K562 (cell line): ENCODE data around the gene NR0B2. TPM values are rescaled to one million over a fixed set of nuclear protein-coding genes. Genes with fewer than 3 reads are reported as not detected.
A peak's percentile ranks its signal among the peaks of the same experiment; 100 is the strongest.

Source experiments
- BHLHE40 ChIP-seq: IDR thresholded peaks from 2 replicates; pipeline ENCODE4 v1.6.1; 2011; ENCODE audit warnings: low read length, improper control_type of control experiment
- CREM ChIP-seq: IDR thresholded peaks from 2 replicates; pipeline ENCODE4 v1.6.1; 2014; ENCODE audit warnings: antibody characterized with exemption, low read depth
- DPF2 ChIP-seq: fragments of 450-650 bp; IDR thresholded peaks from 2 replicates; pipeline ENCODE4 v1.6.1; 2016
- HSF4 ChIP-seq: fragments of 250-450 bp; sonication (Bioruptor Pico); IDR thresholded peaks from 2 replicates; pipeline ENCODE4 v2.1.2; 2022; ENCODE audit warnings: mild to moderate bottlenecking, moderate library complexity, borderline replicate concordance
- NR4A1 ChIP-seq, 2 experiments: fragments of 250-450 bp in 1 of 2; fragments of 450-650 bp in 1 of 2; sonication (Bioruptor Pico) in 1 of 2; IDR thresholded peaks; 2 replicates each; pipeline versions ENCODE4 v1.4.0 to v1.6.1; 2016 to 2020; ENCODE audit warnings: mild to moderate bottlenecking in 2 of 2, missing compliant biosample characterization in 1 of 2, missing genetic modification characterization in 1 of 2, moderate library complexity in 1 of 2
- PHF20 ChIP-seq: fragments of 450-650 bp; IDR thresholded peaks from 2 replicates; pipeline ENCODE4 v1.6.1; 2018; ENCODE audit not compliant: partially characterized antibody
- TAL1 ChIP-seq: fragments of 450-650 bp; IDR thresholded peaks from 2 replicates; pipeline ENCODE4 v1.6.1; 2016; ENCODE audit warnings: mild to moderate bottlenecking
- UBTF ChIP-seq, 2 experiments: IDR thresholded peaks; 2 replicates each; pipeline ENCODE4 v1.6.1; 2012; ENCODE audit warnings: improper control_type of control experiment in 2 of 2, low read depth in 2 of 2, low read length in 2 of 2, borderline replicate concordance in 1 of 2
- WHSC1 ChIP-seq: IDR thresholded peaks from one replicate; pipeline ENCODE4 v1.6.1; 2012; ENCODE audit warnings: low read length, control low read depth, inconsistent platforms
- ZEB2 ChIP-seq: fragments of 450-650 bp; IDR thresholded peaks from 2 replicates; pipeline ENCODE4 v1.6.1; 2016
- ZNF583 ChIP-seq: fragments of 250-450 bp; sonication (Bioruptor Pico); IDR thresholded peaks from 2 replicates; pipeline ENCODE4 v1.4.0; 2020
- ZNF695 ChIP-seq: fragments of 450-650 bp; formaldehyde crosslinking; IDR thresholded peaks from 2 replicates; pipeline ENCODE4 v1.4.0; 2020; ENCODE audit warnings: mild to moderate bottlenecking, moderate library complexity
- polyA plus RNA-seq, 8 experiments: library from polyadenylated mRNA; depleted of rRNA in 4 of 8; stranded (reverse) in 5 of 8; unstranded in 3 of 8; fragments of >200 nt; fragmentation: Nextera tagmentation in 2 of 8; fragmentation: Illumina TruSeq in 1 of 8; extraction: Ambion mirVana in 2 of 8; extraction: Trizol in 1 of 8; gene quantifications; 2 replicates each; pipeline versions ENCODE4 v1.2.1 to v1.2.3, GENCODE V29; 2011 to 2014; ENCODE audit warnings: inconsistent platforms in 1 of 8, missing spikeins in 1 of 8
- total RNA-seq, 7 experiments: library from RNA; depleted of rRNA in 6 of 7; stranded (reverse); fragments of >200 nt in 6 of 7; fragmentation: Illumina TruSeq in 2 of 7; extraction: Trizol in 2 of 7; gene quantifications; 2 replicates each; pipeline versions ENCODE4 v1.2.1 to v1.2.3, GENCODE V29; 2011 to 2021; ENCODE audit warnings: low replicate concordance in 1 of 7
- TF ChIP-seq, protein P1 (sequence below): fragments of 450-650 bp; IDR thresholded peaks from 2 replicates; pipeline ENCODE4 v1.6.1; 2016; ENCODE audit warnings: mild to moderate bottlenecking, moderate library complexity
- TF ChIP-seq, protein P2 (sequence below): sonication (generic); formaldehyde crosslinking; IDR thresholded peaks from 2 replicates; pipeline ENCODE4 v1.9.0; 2022; ENCODE audit warnings: mild to moderate bottlenecking, missing genetic modification reagents

The NR0B2 gene
- total and polyA plus RNA-seq, 9 of the 15 experiments (the other 6 are each of a cell fraction or from before 2014, with no cell fraction given) = not detected

GRCh38 chr1:26913754-26914619, at the start of gene NR0B2 (continued):
- TF ChIP-seq, protein P1, sequence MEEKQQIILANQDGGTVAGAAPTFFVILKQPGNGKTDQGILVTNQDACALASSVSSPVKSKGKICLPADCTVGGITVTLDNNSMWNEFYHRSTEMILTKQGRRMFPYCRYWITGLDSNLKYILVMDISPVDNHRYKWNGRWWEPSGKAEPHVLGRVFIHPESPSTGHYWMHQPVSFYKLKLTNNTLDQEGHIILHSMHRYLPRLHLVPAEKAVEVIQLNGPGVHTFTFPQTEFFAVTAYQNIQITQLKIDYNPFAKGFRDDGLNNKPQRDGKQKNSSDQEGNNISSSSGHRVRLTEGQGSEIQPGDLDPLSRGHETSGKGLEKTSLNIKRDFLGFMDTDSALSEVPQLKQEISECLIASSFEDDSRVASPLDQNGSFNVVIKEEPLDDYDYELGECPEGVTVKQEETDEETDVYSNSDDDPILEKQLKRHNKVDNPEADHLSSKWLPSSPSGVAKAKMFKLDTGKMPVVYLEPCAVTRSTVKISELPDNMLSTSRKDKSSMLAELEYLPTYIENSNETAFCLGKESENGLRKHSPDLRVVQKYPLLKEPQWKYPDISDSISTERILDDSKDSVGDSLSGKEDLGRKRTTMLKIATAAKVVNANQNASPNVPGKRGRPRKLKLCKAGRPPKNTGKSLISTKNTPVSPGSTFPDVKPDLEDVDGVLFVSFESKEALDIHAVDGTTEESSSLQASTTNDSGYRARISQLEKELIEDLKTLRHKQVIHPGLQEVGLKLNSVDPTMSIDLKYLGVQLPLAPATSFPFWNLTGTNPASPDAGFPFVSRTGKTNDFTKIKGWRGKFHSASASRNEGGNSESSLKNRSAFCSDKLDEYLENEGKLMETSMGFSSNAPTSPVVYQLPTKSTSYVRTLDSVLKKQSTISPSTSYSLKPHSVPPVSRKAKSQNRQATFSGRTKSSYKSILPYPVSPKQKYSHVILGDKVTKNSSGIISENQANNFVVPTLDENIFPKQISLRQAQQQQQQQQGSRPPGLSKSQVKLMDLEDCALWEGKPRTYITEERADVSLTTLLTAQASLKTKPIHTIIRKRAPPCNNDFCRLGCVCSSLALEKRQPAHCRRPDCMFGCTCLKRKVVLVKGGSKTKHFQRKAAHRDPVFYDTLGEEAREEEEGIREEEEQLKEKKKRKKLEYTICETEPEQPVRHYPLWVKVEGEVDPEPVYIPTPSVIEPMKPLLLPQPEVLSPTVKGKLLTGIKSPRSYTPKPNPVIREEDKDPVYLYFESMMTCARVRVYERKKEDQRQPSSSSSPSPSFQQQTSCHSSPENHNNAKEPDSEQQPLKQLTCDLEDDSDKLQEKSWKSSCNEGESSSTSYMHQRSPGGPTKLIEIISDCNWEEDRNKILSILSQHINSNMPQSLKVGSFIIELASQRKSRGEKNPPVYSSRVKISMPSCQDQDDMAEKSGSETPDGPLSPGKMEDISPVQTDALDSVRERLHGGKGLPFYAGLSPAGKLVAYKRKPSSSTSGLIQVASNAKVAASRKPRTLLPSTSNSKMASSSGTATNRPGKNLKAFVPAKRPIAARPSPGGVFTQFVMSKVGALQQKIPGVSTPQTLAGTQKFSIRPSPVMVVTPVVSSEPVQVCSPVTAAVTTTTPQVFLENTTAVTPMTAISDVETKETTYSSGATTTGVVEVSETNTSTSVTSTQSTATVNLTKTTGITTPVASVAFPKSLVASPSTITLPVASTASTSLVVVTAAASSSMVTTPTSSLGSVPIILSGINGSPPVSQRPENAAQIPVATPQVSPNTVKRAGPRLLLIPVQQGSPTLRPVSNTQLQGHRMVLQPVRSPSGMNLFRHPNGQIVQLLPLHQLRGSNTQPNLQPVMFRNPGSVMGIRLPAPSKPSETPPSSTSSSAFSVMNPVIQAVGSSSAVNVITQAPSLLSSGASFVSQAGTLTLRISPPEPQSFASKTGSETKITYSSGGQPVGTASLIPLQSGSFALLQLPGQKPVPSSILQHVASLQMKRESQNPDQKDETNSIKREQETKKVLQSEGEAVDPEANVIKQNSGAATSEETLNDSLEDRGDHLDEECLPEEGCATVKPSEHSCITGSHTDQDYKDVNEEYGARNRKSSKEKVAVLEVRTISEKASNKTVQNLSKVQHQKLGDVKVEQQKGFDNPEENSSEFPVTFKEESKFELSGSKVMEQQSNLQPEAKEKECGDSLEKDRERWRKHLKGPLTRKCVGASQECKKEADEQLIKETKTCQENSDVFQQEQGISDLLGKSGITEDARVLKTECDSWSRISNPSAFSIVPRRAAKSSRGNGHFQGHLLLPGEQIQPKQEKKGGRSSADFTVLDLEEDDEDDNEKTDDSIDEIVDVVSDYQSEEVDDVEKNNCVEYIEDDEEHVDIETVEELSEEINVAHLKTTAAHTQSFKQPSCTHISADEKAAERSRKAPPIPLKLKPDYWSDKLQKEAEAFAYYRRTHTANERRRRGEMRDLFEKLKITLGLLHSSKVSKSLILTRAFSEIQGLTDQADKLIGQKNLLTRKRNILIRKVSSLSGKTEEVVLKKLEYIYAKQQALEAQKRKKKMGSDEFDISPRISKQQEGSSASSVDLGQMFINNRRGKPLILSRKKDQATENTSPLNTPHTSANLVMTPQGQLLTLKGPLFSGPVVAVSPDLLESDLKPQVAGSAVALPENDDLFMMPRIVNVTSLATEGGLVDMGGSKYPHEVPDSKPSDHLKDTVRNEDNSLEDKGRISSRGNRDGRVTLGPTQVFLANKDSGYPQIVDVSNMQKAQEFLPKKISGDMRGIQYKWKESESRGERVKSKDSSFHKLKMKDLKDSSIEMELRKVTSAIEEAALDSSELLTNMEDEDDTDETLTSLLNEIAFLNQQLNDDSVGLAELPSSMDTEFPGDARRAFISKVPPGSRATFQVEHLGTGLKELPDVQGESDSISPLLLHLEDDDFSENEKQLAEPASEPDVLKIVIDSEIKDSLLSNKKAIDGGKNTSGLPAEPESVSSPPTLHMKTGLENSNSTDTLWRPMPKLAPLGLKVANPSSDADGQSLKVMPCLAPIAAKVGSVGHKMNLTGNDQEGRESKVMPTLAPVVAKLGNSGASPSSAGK = peak; percentile 72
- TF ChIP-seq, protein P2, sequence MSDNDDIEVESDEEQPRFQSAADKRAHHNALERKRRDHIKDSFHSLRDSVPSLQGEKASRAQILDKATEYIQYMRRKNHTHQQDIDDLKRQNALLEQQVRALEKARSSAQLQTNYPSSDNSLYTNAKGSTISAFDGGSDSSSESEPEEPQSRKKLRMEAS (CRISPR knock-in tag) = peak; percentile 75
- TF ChIP-seq PHF20 (peak; percentile 71), ZEB2 (peak; percentile 44; the same call in 1 of the 2 replicates), WHSC1 (peak; percentile 59), ZNF583 (CRISPR knock-in tag) (peak; percentile 85), BHLHE40 (peak; percentile 5; the same call in 1 of the 2 replicates), UBTF (IDR thresholded peaks at IDR 0.05; ENCODE audit: borderline replicate concordance in 1 of 2, low read depth in 2 of 2, low read length in 2 of 2) (peak in 1 of 2 experiments; percentile 72; a peak in 1 of 4 replicates), ZNF695 (no peak), NR4A1 (CRISPR knock-in tag; IDR thresholded peaks at IDR 0.05) (no peak), NR4A1 (tag; IDR thresholded peaks at IDR 0.05) (peak; percentile 78), DPF2 (peak; percentile 69; the same call in 1 of the 2 replicates), CREM (peak; percentile 37; the same call in 1 of the 2 replicates), HSF4 (CRISPR knock-in tag) (peak; percentile 27; the same call in 1 of the 2 replicates), TAL1 (peak; percentile 28; the same call in 1 of the 2 replicates)
